ENCODE results near the gene BFSP2.

- TF ChIP-seq CTCF (IDR thresholded peaks at IDR 0.05): no peak
- TF ChIP-seq POLR2A (IDR thresholded peaks at IDR 0.05): no peak
These were observed 77.1 kb downstream of the BFSP2 start for GRCh38 chr3:133476971-133477375.
